NAMALWA (cell line): ENCODE data around the gene IHH.

ENCODE experiments used
- DNase-seq: peaks from one replicate; pipeline ENCODE4 v3.0.0-alpha.2; 2015; ENCODE audit warnings: low spot score

The IHH gene

DNA sequence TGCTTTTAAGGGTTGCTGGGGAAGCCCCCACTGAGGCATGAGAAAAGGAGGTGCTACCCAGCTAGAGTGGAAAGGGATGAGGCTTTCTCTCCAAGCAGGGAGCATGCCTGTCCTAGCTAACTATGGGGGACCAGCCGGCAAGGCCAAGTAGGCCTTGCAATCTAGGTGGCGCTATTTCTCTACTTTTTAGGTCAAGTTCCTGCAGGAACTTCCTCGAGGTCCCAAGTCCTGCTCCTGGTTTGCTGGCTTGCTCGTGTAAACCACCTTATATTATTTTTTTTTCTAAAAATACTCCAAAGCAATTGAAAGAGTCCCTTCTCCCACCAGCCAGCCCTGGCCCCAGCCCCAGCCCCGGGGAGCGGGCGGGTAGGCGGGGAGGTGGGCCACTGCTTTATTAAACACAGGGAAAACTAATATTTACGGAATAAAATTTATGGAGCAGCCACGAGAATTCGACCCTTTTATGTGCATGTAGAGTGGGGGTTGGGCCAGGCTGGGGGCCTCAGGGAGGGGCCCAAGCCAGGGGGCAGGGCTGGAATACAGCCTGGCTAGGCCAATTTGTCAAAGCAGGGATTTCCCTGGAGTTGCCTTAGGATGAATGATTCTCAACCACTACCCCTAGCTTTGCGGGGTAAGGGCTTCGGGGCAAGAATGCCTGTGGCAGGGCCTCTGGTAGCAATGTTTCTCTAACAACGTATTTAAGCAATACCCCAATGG is 12.8 kb upstream of the IHH start:
- peak; percentile 48 for DNase-seq

DNA sequence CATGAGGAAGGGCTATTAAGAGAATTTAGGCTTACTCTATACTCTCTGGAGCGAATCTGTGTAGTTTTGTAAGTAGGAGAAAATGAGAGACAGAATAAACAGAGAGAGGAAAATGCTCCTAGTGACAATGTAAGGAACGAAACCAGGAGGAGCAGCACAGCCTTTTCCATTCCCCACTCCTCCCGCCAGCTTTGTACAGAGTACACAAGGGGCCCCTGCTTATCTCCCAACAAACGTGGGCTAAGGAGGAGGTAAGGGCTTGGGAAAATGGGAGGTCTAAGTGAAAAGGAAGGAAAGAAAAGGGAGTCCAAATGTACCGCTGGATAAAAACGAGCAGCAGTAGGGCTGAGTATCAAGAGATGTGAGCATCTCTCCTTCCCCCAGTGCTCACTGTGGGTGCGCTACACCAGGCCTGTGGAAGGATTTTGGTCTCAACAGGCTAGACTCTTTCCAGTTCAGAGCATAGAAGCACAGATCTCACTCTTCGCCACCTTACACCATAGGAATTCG is 12.1 kb upstream of the IHH start:
- no peak for DNase-seq

DNA sequence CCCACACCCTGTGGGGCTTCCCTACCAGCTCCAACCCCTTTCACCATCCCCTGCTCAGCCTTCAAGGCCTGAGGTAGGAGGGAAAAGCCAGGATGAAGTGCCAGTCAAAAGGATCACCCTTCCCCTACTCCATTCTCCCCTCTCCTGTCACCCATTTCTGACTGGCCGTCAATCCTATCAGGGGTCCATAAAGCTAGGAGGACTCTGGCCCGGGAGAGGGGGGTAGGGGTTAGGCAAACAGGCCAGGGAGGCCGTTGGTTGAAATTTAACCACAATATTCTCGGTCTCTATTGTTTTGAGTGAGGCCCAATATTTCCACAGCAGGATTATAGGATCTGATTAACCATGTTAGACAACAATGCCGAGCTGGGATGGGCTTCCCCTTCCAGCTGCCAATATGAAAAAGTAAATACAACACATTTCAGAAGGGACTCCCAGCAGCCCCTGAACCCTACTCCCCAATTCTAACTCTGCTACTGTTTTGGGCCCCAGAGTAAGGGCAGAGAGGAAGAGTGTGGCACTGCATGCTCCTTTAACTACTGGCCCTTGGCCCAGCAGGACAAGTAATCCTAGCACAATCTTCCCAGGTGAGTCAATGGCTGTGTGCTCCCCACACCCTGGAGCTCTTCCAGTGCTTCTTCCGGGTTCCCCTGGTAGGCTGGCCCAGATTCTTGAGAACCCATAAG is 10.6 kb upstream of the IHH start:
- no peak for DNase-seq

DNA sequence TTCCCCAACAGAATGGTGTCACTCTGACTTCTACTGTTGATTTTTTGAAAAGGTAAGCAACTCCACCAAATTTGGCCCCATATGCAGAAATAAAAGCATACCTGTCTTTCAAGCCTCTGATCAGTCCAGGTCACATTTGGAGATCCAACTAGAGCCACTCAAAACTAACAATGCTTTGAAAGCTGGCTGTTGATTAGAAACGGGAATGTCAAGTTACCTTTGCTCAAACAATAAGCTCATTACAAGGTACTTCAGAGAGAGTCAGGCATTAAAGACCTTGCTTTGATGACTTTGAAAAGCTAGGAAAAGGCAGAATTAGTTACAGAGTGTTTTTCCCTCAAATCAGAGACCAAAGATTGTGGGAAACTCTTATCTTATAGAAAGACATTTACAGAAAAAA is 4.8 kb upstream of the IHH start:
- no peak for DNase-seq

DNA sequence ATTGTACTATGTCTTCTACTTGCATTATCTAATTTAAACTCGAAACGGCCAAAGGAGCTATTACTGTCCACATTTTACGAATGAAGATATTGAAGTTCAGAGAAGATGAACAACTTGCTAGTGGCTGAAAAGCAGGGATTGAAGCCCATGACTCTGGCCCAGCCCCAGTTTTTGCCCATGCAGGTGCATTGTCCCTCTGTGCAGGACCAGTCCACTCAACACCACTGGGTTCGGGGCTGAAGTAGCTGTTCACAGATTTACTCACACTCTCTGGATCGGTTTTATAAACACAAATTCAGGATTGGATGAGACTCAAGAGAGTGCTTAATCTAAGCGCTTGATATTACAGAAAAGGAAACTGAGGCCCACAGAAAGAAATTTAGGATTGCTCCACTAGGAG is 1.4 kb upstream of the IHH start:
- no peak for DNase-seq

GRCh38 chr2:219059725-219060682 is 717 bp downstream of the IHH start:
- no peak for DNase-seq

- no peak for DNase-seq
Observed at GRCh38 chr2:219059375-219059724, 1.4 kb downstream of the IHH start.

GRCh38 chr2:219058541-219059374 is 2.0 kb downstream of the IHH start:
- DNase-seq: no peak

DNA sequence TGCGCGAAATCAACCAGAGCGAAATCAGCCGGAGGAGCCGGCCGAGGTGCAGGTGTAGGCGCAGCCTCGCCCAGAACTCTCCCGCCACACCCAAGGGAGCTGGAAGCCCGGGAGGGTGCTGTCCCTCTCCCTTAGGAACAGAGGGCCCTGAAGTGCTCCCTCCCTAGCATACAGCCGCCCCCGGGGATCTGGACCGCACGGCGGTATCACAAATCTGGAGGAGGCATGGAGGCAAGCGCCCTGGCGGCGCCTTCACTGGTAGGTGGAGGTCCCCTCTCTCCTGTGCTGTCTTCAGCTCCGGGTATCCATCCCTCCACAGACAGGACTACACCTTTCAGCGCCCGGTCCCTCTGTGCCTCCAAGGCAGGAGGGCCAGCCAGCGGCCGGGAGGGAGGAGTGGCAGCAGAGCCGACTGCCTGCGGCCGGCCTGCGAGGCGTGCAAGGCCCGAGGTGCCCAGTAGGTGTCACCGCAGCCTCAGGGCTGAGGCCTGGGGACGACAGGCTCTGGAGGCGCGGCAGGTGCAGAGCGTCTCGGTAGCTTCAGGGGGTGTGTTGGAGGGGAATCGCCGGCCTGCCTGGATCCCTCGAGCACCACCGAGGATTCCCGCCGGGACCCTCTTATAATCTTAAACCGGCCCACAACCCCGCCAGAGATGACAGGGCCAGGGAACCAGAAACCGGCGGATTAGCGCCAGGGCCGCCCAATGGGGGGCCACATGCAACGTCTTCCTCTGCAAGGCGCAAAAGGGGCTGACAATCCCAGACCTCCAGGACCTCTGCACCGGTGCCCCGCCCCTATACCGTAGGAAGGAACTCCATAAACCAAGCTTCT is 2.8 kb downstream of the IHH start:
- peak; percentile 72 for DNase-seq

GRCh38 chr2:219056896-219057708 is 3.6 kb downstream of the IHH start:
- DNase-seq: no peak

DNA sequence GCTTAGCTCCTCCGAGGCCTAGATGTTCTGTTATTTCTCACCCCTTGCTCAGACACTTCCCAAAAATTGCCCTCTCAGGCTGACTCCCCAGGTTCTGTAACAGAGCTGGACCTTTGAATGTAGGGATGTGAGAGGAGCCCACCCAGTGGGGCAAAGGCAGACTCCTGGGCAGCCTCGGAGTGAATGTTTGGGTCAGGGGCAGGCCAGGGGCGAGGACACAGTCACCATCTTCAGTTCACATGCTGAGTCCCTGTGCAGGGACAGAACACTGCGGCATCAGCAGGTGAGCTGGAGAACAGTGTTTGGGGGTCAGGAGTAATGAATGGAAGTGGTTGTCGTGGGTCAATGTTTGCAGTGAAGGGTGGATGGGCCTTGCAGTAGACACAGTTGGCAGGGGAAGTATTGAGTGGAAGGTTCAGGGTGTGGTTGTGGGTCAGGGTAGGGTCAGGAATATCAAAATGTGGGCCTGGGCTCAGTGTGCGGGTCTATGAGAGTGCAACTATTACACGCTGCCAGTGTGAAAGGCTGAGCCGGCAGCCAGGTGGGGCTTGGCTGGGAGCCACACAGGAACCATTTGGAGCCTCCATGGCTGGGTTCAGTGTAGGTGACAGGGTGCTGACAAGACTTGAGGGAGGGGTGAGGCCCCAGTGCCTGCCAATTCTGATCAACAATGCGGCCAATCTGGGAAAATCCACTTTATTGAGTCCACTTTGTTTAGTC is 4.4 kb downstream of the IHH start:
- DNase-seq: no peak

GRCh38 chr2:219054956-219055903 is 5.5 kb downstream of the IHH start:
- no peak for DNase-seq

DNA sequence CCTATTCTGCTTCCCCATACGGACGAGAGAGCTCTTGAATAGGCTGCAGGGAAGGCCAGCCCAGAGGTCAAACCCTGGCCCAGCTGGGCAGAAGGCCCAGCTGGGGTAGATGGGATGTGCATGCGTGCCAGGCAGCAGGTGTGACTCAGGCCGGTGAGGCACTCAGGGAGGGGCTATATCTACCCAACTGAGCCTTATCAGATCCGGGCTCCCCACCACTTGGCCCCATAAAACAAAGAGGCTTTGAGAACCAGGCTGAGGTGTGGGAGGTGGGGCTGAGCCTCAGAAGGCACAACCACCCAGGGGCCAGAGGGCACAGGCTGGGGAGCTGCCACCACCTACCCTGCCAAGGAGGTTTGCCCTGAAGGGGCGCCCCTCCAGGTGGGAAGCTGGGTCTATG is 11.4 kb downstream of the IHH start:
- no peak for DNase-seq

- peak; percentile 25 for DNase-seq
Observed at GRCh38 chr2:219045937-219046550, 14.7 kb downstream of the IHH start.

- no peak for DNase-seq
Observed at GRCh38 chr2:219042750-219043149, 18.0 kb downstream of the IHH start.

- DNase-seq: no peak
Observed at GRCh38 chr2:219042157-219042556, 18.6 kb downstream of the IHH start.

GRCh38 chr2:219041252-219041651 is 19.5 kb downstream of the IHH start, which contains the start of gene CFAP65:
TSS of gene CFAP65 (minus strand) at chr2:219041516. CDS start at chr2:219039048, 2,468 bp downstream.
- no peak for DNase-seq
